Stimulated activated CD4-positive, alpha-beta T cell treated with anti-CD3 and anti-CD28 coated beads, Interleukin-15, amount 100 ng/mL, for 24 hours (primary cell): Measurements from ENCODE around the gene ANTXR1.
"Not testable (repeated sequence)": the region's sequence is repeated elsewhere in the genome, so short reads cannot be mapped to it uniquely, and the experiment has no call there.

ENCODE experiments used
- DNase-seq: peaks from one replicate; pipeline ENCODE4 v3.0.0-alpha.2; 2020

The ANTXR1 gene

GRCh38 chr2:69214898-69215297, 201.9 kb downstream of the ANTXR1 start:
- no peak for DNase-seq

DNA sequence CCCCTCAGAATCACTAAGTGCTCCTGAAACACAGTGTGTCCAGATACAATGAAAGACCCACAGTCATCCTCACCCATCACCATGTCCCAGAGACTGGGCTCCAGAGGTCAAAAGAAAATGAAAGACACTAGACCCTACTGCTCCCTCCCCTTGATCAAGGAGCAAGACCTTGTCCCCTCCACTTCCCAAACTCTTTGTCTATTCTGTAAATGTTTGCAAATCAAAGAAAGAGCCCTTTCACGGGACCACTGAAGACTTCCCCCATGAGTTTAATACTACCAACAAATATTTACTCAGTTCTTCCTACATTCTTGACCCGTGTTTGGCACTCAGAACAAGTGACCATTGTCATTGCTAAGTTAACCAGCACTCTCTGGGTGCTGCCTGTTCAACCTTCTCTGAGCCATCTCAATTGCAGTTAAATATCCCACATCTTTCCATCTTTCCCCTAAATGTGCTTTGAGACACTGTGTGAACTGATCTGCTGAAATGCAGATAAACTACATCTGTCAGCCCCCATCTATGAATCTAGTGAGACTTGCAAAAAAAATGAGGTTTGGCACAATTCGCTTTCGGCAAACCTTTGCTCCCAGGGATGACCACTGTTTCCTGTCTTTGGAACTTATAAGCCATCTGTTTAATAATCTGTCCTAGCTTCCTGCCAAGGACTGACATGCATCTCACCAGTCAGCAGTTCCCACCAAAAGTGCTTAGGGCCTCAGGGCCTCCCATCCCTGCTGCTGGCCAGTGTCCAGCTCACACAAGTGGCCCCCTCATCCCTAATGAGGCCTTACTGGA, 203.8 kb downstream of the ANTXR1 start:
- DNase-seq: no peak

DNA sequence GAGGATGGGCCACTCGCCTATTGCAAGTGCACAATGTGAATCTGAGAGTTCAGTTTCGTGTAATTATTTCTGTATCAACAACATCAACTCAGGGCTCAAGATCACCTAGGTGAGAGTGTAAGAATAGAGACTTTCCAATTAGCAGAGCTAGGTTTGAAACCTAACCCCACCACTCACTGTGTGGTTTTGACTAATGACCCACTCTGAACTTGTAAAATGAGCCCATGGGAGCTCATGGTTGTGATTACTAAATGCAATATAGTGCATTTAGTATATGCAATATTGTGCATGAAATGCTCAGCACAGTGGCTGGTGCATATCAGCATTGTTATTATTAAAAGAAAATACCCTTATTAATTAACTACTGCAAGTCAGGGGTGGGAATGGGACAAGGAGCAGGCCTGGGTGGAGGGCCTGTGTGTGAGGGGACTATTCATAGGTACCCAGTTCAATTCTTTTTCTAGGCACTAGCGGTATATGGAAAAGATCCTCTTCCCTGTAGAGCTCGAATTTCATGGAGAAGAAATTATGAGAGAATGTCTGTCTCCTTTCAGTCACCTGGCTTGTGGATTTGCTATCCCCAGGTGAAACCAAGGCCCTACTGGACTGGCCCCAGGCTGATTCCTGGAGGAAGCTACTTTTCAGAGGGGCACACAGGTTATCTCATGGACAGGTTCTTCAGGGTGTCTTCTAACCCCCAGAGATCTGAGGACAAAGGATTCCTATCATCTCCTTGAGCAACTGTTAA, 204.5 kb downstream of the ANTXR1 start:
- no peak for DNase-seq

DNA sequence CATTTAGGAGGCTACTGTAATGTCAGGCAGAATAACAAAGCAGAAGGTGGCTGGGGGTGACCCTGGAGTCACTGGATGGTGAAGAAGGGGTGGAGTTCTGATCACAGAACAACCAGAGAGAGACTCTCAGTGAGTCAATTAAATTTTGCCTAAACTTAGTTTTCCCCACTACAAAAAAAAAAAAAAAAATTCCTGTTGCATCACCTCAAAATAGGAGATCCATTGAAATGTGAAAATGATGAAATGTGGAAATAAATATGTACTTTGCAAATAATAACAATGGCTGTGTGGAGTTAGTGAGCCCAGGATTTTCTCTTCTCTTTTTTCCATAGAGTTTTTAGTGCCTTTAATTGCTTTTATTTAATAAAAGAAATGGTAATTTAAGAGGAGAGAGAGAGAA, 208.5 kb downstream of the ANTXR1 start:
- no peak for DNase-seq

DNA sequence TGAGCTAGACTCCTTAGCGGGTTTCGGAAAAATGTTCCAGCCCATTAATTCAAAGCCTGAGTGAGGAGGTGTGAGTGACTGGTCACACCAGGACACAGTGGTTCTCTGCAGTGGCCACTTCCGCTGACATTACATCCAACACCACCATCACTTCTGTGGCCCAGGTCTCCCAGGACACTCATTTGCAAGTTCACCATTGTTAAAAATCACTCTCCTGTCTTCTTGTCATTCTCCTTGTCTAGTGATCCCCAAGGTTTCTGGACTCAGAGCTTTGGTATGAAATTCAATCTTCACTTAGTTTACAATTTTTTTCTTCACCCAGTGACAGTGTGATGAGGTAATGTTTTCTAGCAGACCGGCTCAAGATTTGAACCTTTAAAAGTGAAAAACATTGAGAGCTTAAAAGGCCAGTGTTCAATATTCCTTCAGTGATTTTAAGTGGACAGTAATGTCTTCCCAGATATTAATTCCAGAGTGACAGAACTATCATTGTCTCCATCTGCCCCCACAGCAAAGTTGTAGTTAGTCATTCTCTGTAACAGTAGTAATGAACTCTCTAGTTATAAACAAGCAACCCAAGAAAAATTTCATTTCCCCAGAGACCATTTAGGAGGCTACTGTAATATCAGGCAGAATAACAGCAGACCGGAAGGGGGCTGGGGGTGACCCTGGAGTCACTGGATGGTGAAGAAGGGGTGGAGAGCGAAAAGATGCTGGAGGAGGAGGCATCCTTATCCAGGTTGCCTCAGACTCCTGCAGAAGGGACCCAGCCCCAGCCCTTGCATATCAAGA, 209.2 kb downstream of the ANTXR1 start:
- DNase-seq: no peak

DNA sequence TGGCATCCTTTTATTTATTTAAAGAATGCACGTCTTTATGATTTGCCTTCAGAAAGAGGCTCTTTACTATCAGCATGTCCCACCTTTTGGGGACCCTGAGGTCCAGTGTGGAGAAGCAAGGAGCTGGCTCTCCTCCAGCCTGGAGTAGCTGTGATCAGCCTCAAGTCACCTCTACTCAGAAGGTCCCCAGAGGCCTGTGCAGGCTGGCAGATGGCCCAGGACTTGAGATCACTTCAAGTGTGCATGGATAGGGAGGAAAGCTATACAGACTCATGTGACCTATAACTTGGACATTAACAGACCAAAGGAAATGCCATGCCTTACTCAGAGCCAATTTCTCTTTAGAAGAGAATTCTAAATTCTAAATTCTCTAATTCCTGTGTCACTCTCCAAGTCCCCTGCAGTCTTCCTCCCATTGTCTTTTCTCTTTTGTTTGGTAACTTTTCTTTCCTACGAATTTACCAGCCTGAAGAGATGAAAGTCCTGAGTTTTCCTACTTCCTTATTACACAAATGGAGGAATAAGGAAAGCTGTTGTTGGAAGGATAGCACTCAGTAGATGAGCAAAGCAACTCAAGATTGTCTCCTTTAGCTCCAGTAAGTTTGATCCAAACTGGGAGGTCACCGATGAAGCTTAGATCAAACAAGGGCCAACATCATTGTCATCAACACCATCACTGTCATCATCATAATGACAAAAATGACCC, 210.1 kb downstream of the ANTXR1 start:
- DNase-seq: no peak

- DNase-seq: no peak
Observed at GRCh38 chr2:69223759-69224511, 211.0 kb downstream of the ANTXR1 start.

DNA sequence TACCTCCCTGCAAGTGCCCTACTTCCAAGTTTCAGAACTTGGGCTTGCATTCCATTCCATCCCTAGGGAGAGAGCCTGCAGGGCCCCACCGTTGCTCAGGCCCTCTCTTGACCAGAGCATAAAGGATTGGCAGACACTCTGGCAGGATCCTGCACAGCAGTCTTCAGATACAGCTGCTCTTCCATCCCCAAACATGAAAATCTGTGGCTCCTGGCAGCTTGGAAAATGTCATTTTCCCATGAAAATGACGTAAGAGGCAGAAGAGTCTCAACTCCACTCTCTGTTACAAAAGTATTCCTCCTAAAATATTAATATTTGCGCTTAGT, 211.5 kb downstream of the ANTXR1 start:
- DNase-seq: no peak

- DNase-seq: no peak
Observed at GRCh38 chr2:69225933-69226332, 213.0 kb downstream of the ANTXR1 start.

DNA sequence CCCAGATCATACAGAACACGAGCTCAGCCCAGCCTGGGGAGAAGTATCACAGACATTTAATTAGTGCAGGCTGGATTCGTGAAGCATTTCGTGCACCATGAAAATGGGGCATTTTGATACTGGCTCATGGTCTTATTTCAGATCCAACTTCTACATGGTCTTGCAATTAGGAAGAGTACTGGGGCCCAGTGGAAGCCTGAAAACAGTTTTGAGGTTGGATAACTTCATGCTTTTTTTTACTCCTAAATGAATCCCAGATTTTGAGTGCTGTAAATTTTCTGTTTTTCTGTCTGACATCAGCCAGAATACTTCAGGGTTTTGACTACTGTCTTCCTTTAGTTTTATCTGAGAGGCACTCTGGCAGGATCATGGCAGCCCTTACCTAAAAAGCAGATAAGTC, 213.9 kb downstream of the ANTXR1 start:
- DNase-seq: no peak

DNA sequence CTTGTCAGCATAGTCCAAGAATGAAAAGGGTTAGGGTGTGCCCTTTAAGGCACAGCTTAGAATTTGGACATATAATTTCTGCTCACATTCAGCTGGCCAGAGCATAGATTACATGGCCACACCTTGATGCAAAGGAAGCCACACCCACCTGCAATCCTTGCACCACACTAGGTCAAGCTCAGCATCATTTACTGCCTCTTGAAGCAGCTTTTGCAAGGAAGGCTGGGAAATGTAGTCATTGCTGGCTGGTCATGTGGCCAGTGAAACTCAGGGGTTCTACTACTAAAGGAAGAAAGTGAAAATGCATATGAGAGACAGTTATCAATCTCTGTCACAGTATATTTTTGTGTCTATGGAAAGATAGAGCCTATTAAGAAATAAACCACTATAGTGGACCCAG, 214.7 kb downstream of the ANTXR1 start:
- no peak for DNase-seq

- not testable (repeated sequence) for DNase-seq
Observed at GRCh38 chr2:69230946-69231345, 218.0 kb downstream of the ANTXR1 start.

DNA sequence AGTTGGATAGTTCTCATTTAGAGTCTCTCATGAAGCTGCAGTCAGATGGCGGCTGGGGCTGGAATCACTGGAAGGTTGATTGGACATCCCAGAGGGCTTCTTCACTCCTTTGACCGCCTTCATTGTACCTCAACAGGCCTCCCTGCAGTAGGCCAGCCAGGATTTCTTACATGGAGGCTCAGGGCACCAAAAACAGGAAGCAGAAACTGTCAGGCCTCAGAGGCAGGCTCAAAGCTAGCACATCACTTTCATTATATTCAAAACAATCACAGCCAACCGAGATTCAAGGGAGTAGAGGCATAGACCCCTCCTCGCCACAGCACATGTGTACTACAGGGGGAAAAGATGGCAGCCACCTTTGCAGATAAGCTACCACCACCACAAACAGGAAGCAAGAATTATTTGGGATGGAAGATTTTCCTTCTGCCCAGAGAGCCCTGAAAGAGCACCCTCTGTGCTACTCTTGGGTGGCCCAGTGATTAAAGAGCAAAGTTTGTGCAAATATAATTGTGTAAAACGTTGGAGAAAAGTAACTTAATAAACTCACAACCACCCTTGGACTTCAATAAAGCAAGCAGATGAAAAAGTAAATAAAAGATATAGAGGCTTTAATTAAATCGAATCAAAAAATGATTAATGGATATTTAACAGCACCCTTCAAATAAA, 218.8 kb downstream of the ANTXR1 start:
- DNase-seq: no peak

- DNase-seq: not testable (repeated sequence)
Observed at GRCh38 chr2:69235835-69236234, 222.9 kb downstream of the ANTXR1 start.

DNA sequence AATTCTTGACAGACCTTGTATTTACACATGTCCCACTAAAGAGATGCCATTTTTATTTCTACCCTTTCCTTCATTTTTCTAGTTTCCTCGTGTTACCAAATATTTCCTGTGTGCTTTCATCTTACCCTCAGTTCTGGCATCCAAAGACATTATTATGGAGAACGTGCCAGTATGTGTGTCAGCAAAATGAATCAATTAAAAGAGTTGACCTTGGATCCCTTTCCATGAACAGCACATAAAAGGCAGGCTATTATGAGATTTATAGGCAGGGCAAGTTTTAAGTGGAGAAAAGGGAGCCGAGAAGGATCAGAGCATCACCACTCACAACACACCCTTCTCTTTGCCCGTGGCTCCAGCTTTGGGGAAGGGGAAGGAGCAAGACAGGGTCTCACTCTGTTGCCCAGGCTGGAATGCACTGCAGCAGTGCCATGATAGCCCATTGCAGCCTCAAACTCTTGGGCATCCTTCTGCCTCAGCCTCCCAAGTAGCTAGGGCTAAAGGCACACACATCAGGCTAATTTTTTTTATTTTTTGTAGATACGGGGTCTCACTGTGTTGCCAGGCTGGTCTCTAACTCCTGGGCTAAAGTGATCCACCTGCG, 224.2 kb downstream of the ANTXR1 start:
- DNase-seq: no peak

DNA sequence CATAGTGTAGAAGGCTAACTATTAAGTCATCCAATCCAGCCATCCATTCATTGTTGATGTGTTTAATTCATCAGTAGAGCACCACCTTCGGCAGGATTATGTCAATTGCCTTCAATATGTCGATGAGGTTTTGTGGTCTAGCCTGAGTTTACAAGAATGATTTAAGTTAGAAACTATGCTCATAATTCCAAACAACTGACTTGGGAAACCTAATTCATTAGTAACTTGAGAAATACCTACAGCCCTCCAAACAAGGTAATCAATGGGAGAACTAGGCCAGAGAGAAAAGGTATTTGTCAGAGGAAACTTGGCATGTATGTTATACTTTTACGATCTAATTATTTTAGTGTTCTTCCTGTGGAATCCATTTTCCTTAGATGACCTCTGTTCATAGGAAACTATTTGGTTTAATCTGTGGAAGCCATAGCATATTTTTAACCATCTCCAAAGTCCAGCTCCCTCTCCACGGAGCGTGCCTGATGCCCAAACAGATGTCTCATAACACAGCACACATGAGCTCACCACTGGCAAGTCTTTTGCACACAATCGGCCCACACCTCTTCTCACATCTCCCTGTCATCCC, 225.6 kb downstream of the ANTXR1 start:
- no peak for DNase-seq

DNA sequence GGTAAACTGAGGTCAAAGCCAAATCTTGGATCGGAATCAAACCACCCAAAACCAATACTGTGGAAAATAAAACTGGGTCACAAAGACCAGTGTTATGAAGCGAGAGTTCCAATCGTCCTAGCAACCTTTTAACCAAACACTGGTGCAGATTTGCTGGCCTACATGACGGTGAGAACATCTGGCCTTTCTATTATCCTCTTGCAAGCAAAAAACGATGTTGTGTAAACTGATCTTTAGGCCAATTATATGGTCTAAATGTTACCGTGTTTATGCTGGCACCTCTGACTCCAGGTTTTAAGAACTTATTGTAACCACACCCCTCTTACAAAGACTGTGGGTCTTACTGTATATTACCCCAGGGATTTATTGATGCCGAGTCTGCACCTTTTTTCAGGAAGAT, 228.1 kb downstream of the ANTXR1 start:
- DNase-seq: no peak

GRCh38 chr2:69241664-69242514, 228.9 kb downstream of the ANTXR1 start:
- DNase-seq: no peak

GRCh38 chr2:69242651-69243051, 229.7 kb downstream of the ANTXR1 start:
- DNase-seq: no peak

GRCh38 chr2:69243652-69244051, 230.7 kb downstream of the ANTXR1 start:
- no peak for DNase-seq
